Renal cortical epithelial cell (primary cell): ENCODE measurements around the gene ALDH4A1. TPM values are rescaled to one million over a fixed set of nuclear protein-coding genes. Genes with fewer than 3 reads are reported as not detected.
"Not testable (repeated sequence)": the region's sequence is repeated elsewhere in the genome, so short reads cannot be mapped to it uniquely, and the experiment has no call there.

Experiments
- DNase-seq: peaks from one replicate; pipeline ENCODE4 v3.0.0-alpha.2; 2011; ENCODE audit warnings: low read depth
- total RNA-seq: library from RNA; depleted of rRNA; stranded (reverse); fragments of >200 nt; gene quantifications from 2 replicates; pipeline ENCODE4 v1.2.3, GENCODE V29; 2014

ALDH4A1 gene
- total RNA-seq, 1 donor from 2014 or later = 39.5 TPM

DNA sequence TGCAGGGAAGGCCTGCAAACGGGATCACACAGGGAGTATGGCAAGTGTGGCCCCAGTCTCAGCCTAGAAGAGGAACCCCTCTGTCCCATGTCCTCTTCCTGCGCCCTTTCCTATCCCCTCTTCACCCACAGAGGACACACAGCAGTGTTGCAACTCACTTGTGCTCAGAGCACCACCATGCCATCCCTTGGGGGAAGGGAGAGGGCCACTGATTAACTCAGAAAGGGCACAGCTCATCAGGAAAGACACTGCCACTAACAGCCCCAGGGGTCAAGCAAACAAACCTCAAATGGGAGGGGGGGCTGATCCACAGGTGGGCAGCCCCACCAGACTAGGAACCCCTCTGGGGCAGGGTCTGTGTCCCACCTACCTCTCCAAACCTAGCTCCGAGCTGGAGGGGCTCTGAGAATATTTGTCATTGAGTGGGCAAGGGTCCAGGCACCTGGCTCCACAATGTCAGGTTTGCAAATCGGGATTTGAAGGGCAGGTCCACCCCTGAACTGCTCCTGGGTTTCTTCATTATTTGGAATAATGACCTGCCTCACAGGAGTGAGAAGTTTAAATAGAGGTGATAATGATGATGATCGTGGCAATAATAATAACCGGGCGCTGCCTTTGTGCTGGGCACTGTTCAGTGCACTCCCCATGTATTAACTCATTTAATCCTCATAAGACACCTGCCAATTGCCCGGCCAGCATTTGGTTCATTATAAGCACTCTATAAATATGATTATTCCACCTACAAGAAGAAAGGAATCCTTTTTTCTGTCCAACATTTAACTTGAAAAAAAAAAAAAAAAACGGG is 1.0 kb downstream of the ALDH4A1 start:
- peak; percentile 49 for DNase-seq

DNA sequence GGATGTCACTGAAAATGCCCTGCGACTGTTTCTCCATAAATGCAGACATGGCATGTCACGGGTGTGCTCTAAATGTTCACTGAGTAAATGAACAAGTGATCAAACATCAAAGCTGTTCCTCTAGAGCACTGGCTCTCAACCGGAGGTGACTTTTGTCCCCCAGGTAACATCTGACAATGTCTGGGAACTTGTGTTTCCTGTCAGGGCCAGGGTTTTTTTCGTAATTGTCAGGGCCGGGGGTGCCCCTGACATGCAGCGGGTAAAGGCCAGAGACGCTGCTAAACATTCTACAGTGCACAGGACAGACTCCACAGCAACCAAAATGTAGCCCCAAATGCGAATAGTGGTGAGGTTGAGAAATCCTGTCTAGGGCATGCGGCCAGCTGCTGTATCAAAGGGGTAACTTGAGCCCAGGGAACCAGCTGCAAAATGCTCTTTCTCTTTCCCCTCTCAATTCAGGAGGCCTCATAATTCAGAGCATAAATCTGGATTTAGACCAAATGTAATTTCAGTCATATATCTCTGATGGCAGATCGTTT is 2.0 kb downstream of the ALDH4A1 start:
- no peak for DNase-seq

DNA sequence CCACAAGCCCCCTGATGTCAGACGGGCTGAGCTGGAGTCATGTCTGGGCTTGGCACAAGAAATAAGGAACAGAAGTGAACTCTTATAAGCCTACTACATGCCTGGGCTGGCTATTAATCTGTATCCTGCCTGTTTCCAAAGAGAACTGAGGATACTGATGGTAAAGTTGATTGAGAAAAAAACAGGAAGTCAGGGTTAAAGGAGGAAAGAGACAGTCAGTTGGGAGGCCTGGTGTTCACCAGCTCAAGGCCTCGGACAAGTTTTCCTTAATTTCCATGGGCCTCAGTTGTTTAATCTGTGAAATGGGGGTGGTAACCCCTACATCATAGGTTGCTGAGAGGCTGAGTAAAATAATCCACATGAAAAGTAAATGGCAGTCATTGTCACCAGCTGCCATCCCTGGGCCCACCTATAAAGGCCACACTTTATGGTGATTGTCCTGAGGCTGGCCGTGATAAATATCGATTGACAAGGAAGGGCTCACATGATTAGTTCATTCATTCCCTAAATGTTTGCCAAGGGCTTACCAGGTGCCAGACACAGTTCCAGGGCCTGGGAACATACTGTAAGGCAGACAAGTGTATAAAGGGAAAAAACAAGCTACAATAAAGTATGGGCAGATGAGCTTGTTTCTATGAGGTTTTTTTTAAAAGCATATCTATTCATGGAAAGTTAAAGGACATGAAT is 2.8 kb downstream of the ALDH4A1 start:
- DNase-seq = no peak

DNA sequence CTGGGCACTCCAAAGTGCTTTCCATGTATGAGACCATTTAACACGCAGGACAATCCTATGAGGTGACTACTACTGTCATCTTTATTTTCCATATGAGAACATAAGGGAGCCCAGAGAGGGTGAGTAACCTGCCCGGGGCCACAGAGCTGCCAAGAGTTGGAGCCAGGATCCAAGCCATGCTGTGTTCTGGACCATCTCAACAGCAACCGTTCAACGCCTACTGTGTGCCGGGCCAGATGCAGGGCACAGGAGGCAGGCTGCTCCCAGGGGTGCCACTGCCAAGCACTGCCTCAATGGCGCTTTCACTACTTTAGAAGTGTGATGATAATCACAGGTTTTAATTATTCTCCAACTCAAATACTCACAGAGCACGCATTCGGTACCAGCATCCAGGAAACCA is 3.8 kb downstream of the ALDH4A1 start:
- DNase-seq = no peak

DNA sequence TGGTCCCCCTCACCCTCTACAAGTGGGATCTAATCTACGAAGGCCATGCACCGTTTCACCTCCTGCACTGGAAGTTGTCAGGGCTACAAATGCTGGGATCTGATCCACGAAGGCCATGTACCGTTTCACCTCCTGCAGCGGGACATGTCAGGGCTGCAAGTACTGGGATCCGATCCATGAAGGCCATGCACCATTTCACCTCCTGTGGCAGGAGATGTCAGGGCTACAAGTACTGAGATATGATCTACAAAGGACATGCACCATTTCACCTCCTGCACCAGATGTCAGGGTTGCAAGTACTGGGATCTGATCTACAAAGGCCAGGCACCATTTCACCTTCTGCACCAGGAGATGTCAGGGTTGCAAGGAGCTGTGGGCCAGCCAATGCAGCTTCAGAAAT is 7.0 kb downstream of the ALDH4A1 start:
- no peak for DNase-seq

DNA sequence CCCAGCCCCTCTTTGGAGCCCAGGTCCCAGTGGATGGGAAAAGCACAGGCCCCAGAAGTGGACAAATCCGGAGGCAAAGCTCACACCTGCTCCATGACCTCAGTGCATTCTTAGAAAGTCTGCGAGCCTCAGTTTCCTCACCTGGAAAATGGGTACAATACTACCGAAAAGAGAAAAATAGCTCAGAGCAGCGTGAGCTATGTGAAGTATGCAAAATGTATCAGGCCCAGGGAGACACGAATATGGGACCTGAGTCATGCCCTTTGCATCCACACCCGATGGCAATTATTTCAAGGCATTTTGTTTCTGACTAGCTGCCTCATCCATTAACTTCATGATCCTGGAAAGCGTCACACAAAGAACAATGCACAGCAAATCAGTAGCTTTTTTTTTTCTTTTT is 9.2 kb downstream of the ALDH4A1 start:
- no peak for DNase-seq

DNA sequence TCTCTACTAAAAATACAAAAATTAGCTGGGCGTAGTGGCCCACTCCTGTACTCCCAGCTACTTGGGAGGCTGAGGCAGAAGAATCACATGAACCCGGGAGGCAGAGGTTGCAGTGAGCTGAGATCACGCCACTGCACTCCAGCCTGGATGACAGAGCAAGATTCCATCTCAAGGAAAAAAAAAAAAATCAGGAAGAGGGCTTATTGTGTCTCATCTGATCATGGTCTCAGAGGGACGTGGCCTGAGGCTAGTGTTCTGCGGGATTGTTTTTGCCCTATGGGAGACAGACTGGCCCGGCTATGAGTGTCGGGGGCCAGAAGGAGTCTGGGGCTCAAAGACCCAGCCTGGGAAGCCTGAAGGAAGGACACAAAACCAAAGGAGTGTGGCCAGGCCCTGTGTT is 10.5 kb downstream of the ALDH4A1 start:
- not testable (repeated sequence) for DNase-seq

DNA sequence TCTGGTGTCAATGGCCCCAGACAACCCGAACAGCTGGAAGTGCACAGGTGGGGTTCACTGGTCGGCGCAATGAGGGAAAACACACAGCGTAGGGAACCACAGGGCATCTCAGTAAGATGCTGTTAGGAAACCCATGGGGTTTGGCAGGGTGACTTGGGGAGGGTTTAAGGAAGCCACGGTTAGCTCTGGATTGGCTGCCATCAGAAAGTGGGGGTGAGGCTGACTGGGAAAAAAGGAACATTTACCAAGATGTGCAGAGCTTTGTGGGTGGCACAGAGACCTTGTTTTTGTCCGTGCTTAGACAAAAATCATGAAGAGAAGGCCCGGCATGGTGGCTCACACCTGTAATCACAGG is 11.0 kb downstream of the ALDH4A1 start:
- DNase-seq = no peak

DNA sequence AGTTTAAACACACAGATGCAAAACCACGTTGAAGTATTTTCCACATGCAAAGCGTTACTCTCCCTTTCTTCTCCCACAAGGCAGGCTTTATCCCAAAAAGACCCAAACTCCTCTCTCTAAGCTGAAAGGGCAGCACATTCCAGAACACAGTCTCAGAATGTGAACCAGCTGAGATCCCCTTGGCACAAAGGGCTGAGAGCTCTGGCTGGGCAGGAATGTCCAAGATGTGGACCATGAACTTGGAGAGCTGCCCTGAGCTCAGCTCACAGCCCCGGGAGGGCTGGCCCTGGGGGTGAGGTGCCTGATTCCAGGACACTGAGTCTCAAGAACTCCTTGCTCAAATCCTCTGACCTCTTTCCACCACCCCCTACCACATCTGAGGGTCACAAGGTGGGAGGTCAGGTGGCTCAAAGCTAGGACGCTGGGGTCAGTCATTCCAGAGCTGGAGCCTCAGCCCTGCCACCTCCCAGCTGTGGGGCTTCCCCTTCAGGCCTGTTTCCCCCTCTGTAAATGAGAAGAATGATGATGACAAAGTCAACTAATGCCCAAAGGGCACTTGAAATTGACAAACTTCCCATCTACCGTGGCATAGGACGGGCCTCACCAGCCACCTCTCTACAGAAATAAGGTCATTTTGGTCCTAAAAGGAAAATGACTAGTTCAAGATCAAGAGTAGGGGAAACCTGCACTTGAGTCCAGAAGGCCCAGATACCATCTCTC is 11.5 kb downstream of the ALDH4A1 start:
- DNase-seq = peak; percentile 66

DNA sequence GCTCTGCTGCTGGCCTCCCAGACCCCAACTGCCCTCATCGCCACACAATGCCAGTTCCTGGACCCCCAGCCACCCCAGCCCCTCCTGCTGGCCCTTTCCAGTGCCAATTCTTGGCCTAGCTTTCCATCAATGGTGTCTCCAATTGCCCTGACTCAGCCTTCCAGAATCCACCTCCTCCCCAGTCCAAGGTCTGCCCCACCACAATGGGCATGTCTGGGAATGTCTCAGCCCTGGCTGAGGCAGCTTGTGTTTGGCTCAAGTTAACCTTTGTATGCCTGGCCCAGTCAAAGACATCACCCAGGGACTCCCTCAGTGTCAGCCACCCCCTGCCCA is 16.4 kb downstream of the ALDH4A1 start:
- DNase-seq = peak; percentile 82

DNA sequence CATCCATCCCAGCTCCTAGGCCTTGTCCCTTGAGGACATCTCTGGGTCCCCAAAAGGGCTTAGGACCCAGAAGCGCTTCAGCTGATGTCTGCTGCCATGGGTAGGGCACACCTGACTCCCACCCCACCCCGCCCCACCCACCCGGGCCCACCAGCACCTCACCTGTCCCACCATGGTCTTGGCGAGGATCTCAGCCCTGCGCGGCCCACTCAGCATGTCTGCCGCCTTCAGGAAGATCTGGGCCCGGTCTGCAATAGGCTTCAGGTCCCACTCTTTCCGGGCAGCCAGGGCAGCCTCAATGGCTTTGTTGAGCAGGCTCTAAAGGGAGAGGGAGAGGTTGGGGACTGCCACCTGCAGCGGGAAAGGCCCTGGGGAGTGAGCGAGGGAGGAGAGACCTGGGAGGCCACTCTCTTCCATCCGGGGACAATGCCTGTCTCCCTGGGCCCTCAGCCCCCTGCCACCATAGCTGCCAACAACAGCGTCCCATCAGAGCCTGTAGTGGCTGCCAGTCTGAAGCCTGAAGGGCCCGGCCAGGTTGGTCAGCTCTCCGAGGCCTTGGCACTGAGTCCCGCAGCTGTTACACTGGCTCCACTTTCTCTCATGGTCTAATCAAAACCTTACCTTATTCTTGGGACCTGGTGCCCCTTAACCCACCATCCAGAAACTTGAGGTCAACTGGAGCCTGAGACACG is 16.9 kb downstream of the ALDH4A1 start:
- no peak for DNase-seq

DNA sequence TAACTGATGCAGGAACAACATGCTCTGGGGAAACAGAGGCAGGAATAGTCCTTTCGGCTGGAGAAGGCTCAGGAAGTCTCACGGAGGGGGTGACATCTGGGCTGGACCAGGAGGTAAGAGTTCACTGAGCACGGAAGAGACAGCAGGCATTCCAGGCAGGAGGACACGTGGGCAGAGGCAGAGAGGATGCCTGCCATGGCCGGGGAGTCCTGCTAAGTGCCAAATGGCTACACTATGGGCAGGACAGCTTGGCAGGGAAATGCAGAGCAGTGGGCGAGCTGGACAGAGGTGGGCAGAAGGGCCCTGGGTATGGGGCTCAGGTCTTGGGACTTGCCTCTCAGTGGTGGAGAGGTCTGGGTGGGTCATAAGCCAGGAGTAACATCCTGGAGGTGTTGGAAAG is 17.6 kb downstream of the ALDH4A1 start:
- no peak for DNase-seq

DNA sequence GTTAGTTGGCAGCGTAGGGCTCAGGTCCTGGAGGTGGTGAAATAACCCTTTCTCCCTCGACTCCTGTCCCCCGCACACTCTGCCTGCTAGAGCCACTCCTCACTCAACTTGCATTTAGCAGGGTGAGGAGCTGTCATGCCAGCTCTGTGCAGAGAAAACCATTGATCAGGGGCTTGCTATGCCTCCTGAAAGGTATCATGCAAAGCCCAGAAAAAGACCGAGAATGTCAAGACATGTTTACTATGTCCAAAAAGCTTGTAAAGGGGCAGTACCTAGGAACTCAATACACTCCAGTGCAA is 18.0 kb downstream of the ALDH4A1 start:
- no peak for DNase-seq

DNA sequence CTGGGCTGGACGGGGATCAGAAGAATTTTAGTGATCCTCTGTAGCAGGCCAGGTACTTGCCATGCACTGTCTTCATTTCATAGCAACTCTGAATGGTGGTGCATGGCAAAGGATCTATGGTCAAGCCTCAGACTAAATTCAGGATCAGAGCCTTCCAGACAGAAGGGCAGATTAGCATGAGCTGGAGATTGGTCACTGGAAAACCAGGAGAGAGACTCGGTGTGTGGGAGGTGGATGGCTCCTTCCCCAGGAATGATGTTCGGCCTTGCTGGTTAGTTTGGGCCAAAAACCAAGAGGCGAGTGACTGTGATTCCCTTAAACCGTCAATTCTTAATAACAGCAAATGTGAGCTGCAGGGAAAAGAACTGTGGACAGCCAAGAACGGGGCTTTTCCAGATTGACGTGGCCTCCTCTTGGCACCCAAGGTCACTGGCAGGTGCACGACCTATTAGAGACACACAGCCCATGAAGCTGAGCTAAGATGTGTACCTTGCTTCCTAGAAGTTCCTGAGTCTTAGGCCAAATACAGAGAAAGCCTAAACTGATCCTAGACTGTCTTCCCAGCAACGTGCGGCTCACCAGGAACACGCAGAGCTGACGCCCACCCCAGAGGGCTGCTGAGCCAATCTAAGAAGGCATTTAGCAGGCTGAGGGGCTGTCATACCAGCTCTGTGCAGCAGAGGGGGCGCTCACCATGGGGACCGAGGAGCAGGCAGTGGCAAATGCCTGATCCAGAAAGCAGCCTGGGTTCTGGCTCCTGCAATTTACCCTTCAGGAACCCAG is 18.5 kb downstream of the ALDH4A1 start:
- DNase-seq = peak; percentile 57

DNA sequence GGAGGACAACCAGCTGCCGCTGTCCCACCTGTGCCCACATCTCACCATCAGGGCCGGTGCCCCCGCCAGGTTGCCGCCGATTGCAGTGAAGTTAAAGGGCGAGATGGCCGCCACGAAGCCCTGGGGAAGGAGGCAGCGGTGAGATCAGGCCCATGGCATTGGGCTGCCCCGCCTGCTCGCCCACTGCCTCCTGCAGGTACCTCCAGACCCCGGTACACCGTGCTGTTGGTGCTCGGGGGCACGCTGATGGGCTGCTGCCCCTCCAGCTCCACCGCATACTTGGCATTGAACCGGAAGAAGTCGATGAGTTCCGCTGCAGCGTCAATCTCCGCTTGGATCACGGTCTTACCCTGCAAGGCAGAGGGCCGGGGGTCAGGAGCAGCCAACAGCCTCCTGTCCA is 19.3 kb downstream of the ALDH4A1 start:
- no peak for DNase-seq

DNA sequence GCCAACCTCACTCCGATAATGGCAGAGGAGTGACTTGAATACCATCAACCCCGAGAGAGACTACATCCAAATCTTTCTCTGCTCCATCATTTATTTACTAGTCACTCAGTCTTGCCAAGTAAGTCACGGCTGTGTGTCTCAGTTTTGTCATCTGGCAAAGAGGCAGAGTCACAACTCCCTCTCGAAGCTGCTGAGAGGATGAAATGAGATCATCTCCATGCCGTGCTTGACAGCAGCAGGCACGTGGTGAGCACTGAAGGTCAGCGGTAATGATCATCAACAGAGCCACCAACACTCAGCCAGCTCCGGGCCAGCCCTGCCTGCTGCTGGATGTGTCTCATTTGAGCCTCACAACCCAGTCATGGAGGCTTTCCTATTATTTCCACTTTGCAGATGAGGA is 19.9 kb downstream of the ALDH4A1 start:
- peak; percentile 41 for DNase-seq

DNA sequence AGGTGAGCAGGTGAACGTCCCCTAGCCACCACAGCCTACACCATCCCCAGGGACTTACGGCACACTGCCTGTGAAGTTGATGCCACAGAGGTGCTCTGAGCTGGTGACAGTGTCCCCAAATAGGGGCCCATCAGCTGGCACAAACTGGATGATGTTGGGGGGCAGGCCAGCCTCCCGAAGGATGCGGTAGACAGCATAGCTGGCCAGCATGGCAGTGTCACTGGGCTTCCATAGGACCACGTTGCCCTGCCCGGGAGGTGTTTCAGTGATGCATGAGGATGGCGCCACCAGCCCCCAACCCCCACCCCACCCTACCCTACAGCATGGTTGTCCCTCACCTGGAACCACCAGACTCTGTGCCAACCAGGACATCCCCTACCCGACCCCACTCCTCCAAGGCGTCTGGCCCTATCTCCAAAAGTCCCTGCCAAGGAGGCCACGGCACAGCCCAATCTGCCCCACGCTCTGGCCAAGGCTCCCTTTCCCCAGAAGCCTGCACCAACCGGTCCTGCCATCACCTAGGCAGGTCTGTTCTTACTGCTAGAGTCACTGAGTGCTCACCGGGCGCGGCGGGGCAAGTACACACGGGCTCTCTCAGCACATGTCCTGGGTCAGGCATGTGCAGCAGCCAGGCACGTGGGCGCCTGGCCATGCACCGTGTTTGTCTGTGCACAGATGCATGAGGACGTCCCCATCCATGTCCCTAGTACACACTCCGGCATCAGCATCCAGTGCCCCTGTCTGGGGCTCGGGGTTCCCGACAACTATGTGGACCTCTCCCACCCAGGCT is 20.5 kb downstream of the ALDH4A1 start:
- DNase-seq = no peak

DNA sequence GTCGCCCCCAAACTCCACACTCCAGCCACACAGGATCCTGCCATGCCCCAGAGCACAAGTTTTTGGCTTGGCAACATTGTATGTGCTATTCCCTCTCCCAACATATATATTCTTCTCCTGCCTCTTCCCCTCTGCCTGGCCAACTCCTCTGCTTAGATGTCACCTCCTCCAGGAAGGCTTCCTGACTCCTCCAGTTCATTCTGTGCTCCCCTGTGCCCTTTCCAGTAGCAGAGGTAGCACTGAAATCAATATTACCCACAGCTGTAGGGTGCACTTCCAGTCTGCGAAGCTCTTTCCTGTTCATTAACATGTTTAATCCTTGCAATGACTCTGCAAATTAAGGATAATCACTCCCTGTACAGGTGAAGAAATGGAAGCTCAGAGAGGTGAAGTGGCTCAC is 21.2 kb downstream of the ALDH4A1 start:
- no peak for DNase-seq

DNA sequence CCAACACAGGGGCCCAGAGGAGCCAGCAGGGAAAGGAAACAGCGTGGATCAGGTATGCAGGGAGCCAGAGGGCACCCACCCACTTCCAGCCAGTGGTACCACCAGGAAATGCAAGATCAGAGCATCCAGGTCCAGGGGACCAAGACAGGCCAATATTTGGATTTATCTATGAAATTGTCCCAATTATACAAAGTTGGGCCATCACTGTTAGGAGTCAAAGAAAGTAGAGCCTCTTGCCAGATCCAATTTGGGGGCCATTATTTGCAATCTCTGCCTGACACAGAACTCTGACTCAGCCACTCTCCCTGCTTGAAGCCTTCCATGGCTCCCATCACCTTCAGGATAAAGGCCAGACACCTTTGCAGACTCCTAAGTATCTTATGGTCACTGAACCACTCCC is 21.8 kb downstream of the ALDH4A1 start:
- DNase-seq = no peak

DNA sequence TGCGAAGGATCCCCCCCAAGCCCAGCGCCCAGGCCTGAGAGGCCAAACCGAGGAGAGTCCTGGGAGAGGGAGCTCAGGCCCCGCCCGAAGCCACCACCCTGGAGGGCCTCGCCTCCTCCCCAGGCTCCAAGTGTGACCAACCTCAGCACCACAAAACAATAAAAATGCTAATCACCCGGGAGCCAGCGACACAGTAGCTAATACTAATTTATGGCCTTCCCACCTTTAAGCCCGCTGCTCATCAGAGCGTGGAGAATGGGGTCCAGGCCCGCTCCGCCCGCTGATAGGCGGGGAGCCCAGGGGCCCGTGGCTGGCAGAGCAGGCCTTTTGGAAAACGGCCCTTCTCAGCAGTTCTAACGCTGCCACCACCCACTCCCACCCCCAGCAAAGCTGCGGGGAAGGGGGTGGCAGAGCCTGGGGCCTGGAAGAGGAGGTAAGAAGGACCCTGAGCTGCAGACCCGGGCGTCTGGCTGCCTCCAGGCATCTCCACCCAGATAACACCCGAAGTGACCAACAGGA is 22.5 kb downstream of the ALDH4A1 start:
- peak; percentile 61 for DNase-seq
